RKO (cell line): ENCODE data around the gene PITPNM3.
A peak's percentile ranks its signal among the peaks of the same experiment; 100 is the strongest.

ENCODE experiments used
- DNase-seq: peaks from one replicate; pipeline ENCODE4 v3.0.0-alpha.2; 2016; ENCODE audit warnings: low spot score

The PITPNM3 gene

GRCh38 chr17:6526362-6527152 lies 29.8 kb downstream of the PITPNM3 start:
- peak; percentile 9 for DNase-seq

GRCh38 chr17:6525731-6526130 lies 30.6 kb downstream of the PITPNM3 start:
- no peak for DNase-seq

- no peak for DNase-seq
Observed at GRCh38 chr17:6525141-6525540, 31.2 kb downstream of the PITPNM3 start.

GRCh38 chr17:6524520-6524919 lies 31.8 kb downstream of the PITPNM3 start:
- DNase-seq = peak; percentile 29

GRCh38 chr17:6523809-6524355 lies 32.5 kb downstream of the PITPNM3 start:
- no peak for DNase-seq

GRCh38 chr17:6523330-6523729 lies 33.0 kb downstream of the PITPNM3 start:
- DNase-seq = no peak

GRCh38 chr17:6521586-6521985 lies 34.8 kb downstream of the PITPNM3 start:
- DNase-seq = no peak

GRCh38 chr17:6517062-6517461 lies 39.3 kb downstream of the PITPNM3 start:
- no peak for DNase-seq

GRCh38 chr17:6514371-6514770 lies 42.0 kb downstream of the PITPNM3 start:
- DNase-seq = peak; percentile 34

GRCh38 chr17:6512552-6512951 lies 43.8 kb downstream of the PITPNM3 start:
- no peak for DNase-seq

GRCh38 chr17:6510321-6510977 lies 45.9 kb downstream of the PITPNM3 start:
- DNase-seq = peak; percentile 39

- DNase-seq = no peak
Observed at GRCh38 chr17:6509921-6510320, 46.4 kb downstream of the PITPNM3 start.

- DNase-seq = no peak
Observed at GRCh38 chr17:6509031-6509771, 47.2 kb downstream of the PITPNM3 start.

GRCh38 chr17:6508519-6509030 lies 47.8 kb downstream of the PITPNM3 start:
- DNase-seq = no peak

- DNase-seq = no peak
Observed at GRCh38 chr17:6508016-6508415, 48.3 kb downstream of the PITPNM3 start.

GRCh38 chr17:6507535-6507934 lies 48.8 kb downstream of the PITPNM3 start:
- DNase-seq = peak; percentile 70

- no peak for DNase-seq
Observed at GRCh38 chr17:6506679-6507231, 49.6 kb downstream of the PITPNM3 start.

- DNase-seq = no peak
Observed at GRCh38 chr17:6505425-6506142, 50.8 kb downstream of the PITPNM3 start.

GRCh38 chr17:6503641-6504195 lies 52.6 kb downstream of the PITPNM3 start:
- DNase-seq = no peak

- no peak for DNase-seq
Observed at GRCh38 chr17:6502871-6503509, 53.4 kb downstream of the PITPNM3 start.

- DNase-seq = no peak
Observed at GRCh38 chr17:6502142-6502541, 54.2 kb downstream of the PITPNM3 start.
